IPS-NIHi11 (cell line): Measurements from ENCODE around the gene TOR1B.
"Not testable (repeated sequence)": the region's sequence is repeated elsewhere in the genome, so short reads cannot be mapped to it uniquely, and the experiment has no call there.

Experiments
- DNase-seq: peaks from one replicate; pipeline ENCODE4 v3.0.0; 2012; ENCODE audit warnings: mixed read lengths, low spot score

Gene TOR1B

GRCh38 chr9:129802833-129803675 lies at the start of gene TOR1B:
TSS of gene TOR1B (plus strand) at chr9:129803184. CDS start at chr9:129803213, 29 bp downstream.
- peak; percentile 94 for DNase-seq

- DNase-seq: no peak
Measured at GRCh38 chr9:129755151-129755550, 47.8 kb upstream of the TOR1B start.

GRCh38 chr9:129756191-129756590 lies 46.8 kb upstream of the TOR1B start:
- no peak for DNase-seq

- no peak for DNase-seq
Measured at GRCh38 chr9:129757045-129757444, 45.9 kb upstream of the TOR1B start.

- DNase-seq: no peak
Measured at GRCh38 chr9:129759319-129759718, 43.7 kb upstream of the TOR1B start.

- DNase-seq: no peak
Measured at GRCh38 chr9:129759804-129760502, 43.0 kb upstream of the TOR1B start.

GRCh38 chr9:129760784-129761183 lies 42.2 kb upstream of the TOR1B start:
- not testable (repeated sequence) for DNase-seq

GRCh38 chr9:129761293-129761900 lies 41.6 kb upstream of the TOR1B start:
- no peak for DNase-seq

GRCh38 chr9:129761901-129762369 lies 41.0 kb upstream of the TOR1B start:
- no peak for DNase-seq

GRCh38 chr9:129762370-129762984 lies 40.5 kb upstream of the TOR1B start:
- not testable (repeated sequence) for DNase-seq

- DNase-seq: no peak
Measured at GRCh38 chr9:129762985-129763926, 39.7 kb upstream of the TOR1B start.

- no peak for DNase-seq
Measured at GRCh38 chr9:129765764-129766317, 37.1 kb upstream of the TOR1B start.

- no peak for DNase-seq
Measured at GRCh38 chr9:129768486-129768885, 34.5 kb upstream of the TOR1B start.

- DNase-seq: no peak
Measured at GRCh38 chr9:129769669-129770068, 33.3 kb upstream of the TOR1B start.

- no peak for DNase-seq
Measured at GRCh38 chr9:129770741-129771140, 32.2 kb upstream of the TOR1B start.

GRCh38 chr9:129773262-129774048 lies 29.5 kb upstream of the TOR1B start:
- DNase-seq: no peak

- DNase-seq: peak; percentile 70
Measured at GRCh38 chr9:129774791-129775447, 28.1 kb upstream of the TOR1B start.

- no peak for DNase-seq
Measured at GRCh38 chr9:129775448-129775798, 27.6 kb upstream of the TOR1B start.

- DNase-seq: not testable (repeated sequence)
Measured at GRCh38 chr9:129776096-129776495, 26.9 kb upstream of the TOR1B start.

- DNase-seq: no peak
Measured at GRCh38 chr9:129776566-129776937, 26.4 kb upstream of the TOR1B start.
